ENCODE measurements around the gene KCNJ11.

The KCNJ11 gene

GRCh38 chr11:17408026-17408425 lies 19.6 kb upstream of the KCNJ11 start:
- DNase-seq, result no peak

GRCh38 chr11:17407575-17407974 lies 19.1 kb upstream of the KCNJ11 start:
- DNase-seq, result no peak

GRCh38 chr11:17406818-17407149 lies 18.3 kb upstream of the KCNJ11 start:
- DNase-seq, result no peak

- no peak for DNase-seq
Measured at GRCh38 chr11:17406082-17406817, 17.8 kb upstream of the KCNJ11 start.

GRCh38 chr11:17405232-17406005 lies 17.0 kb upstream of the KCNJ11 start:
- no peak for DNase-seq

GRCh38 chr11:17403980-17404759 lies 15.7 kb upstream of the KCNJ11 start:
- no peak for DNase-seq

GRCh38 chr11:17402486-17402885 lies 14.0 kb upstream of the KCNJ11 start:
- no peak for DNase-seq

GRCh38 chr11:17401841-17402240 lies 13.4 kb upstream of the KCNJ11 start:
- DNase-seq, result no peak

GRCh38 chr11:17401316-17401715 lies 12.9 kb upstream of the KCNJ11 start:
- no peak for DNase-seq

GRCh38 chr11:17400048-17400775 lies 11.8 kb upstream of the KCNJ11 start:
- DNase-seq, result no peak

GRCh38 chr11:17399236-17399635 lies 10.8 kb upstream of the KCNJ11 start:
- DNase-seq, result no peak

- no peak for DNase-seq
Measured at GRCh38 chr11:17397311-17398002, 9.0 kb upstream of the KCNJ11 start.

GRCh38 chr11:17396598-17397310 lies 8.3 kb upstream of the KCNJ11 start:
- DNase-seq, result no peak

GRCh38 chr11:17395978-17396377 lies 7.5 kb upstream of the KCNJ11 start:
- no peak for DNase-seq

- DNase-seq, result no peak
Measured at GRCh38 chr11:17395554-17395961, 7.1 kb upstream of the KCNJ11 start.

- DNase-seq, result no peak
Measured at GRCh38 chr11:17394743-17395390, 6.4 kb upstream of the KCNJ11 start.

- no peak for DNase-seq
Measured at GRCh38 chr11:17393472-17393871, 5.0 kb upstream of the KCNJ11 start.

GRCh38 chr11:17392872-17393271 lies 4.4 kb upstream of the KCNJ11 start:
- no peak for DNase-seq

- DNase-seq, result no peak
Measured at GRCh38 chr11:17391493-17392355, 3.3 kb upstream of the KCNJ11 start.

All from CD4-positive, alpha-beta T cell treated with Interferon gamma for 1 hour (primary cell).